Right atrium auricular region (tissue), 2 donors: ENCODE results near the gene INTU. TPM values are rescaled to one million over a fixed set of nuclear protein-coding genes. Genes with fewer than 3 reads are reported as not detected.

Experiments used
- DNase-seq: peaks from one replicate; pipeline ENCODE4 v3.0.0-alpha.2; 2019; ENCODE audit warnings: low spot score
- H3K27ac ChIP-seq, 2 donors: fragments of 200-600 bp; sonication (generic); 1 replicate in 1 of 2; 2 replicates in 1 of 2; pipeline ENCODE4 v1.5.1; 2016 to 2019
- H3K27me3 ChIP-seq, 2 donors: fragments of 200-600 bp; sonication (generic); one replicate each; pipeline versions ENCODE4 v1.5.1 to v1.6.0; 2017 to 2019
- H3K36me3 ChIP-seq: fragments of 200-600 bp; sonication (generic); one replicate; pipeline ENCODE4 v1.5.1; 2016
- H3K4me1 ChIP-seq, 2 donors: fragments of 200-600 bp; sonication (generic); one replicate each; pipeline versions ENCODE4 v1.5.1 to v1.6.0; 2017 to 2019
- H3K4me3 ChIP-seq, 2 donors: fragments of 200-600 bp; sonication (generic); 1 replicate in 1 of 2; 2 replicates in 1 of 2; pipeline ENCODE4 v1.5.1; 2017 to 2019; ENCODE audit warnings: mild to moderate bottlenecking in 1 of 2, moderate library complexity in 1 of 2
- H3K9me3 ChIP-seq, 2 donors: fragments of 200-600 bp; sonication (generic); one replicate each; pipeline ENCODE4 v1.5.1; 2019
- total RNA-seq, 2 donors: library from RNA; depleted of rRNA; stranded (reverse); fragments of >200 nt; gene quantifications; one replicate each; pipeline ENCODE4 v1.1.0, GENCODE V29; 2016
- TF ChIP-seq, protein P1 (sequence below), 2 donors: fragments of 200-600 bp; sonication (generic); IDR thresholded peaks; one replicate each; pipeline ENCODE4 v1.5.1; 2019; ENCODE audit warnings: antibody characterized with exemption in 2 of 2

INTU gene
- total RNA-seq, 2 donors from 2014 or later, result 1.8 to 4.7 TPM

DNA sequence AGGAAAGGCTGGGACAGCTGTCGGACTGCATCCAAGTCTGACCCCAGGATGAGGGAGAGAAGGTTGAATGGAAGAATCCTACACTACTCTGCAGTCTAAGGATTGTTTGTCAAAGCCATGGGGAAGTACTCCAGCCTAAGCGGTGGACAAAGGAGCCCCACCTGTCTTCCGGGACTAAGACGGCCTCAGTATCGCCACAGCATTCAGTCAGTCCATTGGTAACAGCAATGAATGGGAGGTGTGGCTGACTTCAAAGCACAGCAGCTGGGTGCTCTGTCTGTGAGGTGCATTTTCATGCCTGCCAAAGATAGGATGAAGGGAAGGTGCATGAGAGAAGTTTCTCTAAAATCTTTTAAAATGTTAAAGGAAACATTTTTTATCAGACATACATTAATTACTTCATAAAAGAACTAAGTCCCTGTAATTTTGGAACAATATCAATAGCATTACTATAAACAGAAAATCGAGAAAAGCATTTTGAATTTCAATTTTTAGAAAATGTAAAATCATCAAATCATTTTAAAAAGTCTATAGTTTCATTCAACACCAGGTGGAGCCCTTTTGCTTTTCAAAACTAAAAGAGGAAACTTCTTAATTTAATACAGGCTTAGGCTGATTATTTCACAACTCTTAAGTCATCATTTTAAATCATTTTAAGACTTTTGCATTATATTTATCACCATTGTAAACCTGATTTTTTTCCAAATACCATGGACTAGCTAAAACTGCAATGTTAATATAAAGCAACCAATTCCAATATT is 27.6 kb upstream of the INTU start:
- DNase-seq, result no peak
- Histone ChIP-seq H3K9me3 (no peaks in the 10 kb centered on the region), H3K4me3 (no peak overlapping the region), H3K27ac (no peak overlapping the region), H3K4me1 (no peaks in the 10 kb centered on the region), H3K36me3 (no peaks in the 10 kb centered on the region), H3K27me3 (no peaks in the 10 kb centered on the region)
- TF ChIP-seq, protein P1, sequence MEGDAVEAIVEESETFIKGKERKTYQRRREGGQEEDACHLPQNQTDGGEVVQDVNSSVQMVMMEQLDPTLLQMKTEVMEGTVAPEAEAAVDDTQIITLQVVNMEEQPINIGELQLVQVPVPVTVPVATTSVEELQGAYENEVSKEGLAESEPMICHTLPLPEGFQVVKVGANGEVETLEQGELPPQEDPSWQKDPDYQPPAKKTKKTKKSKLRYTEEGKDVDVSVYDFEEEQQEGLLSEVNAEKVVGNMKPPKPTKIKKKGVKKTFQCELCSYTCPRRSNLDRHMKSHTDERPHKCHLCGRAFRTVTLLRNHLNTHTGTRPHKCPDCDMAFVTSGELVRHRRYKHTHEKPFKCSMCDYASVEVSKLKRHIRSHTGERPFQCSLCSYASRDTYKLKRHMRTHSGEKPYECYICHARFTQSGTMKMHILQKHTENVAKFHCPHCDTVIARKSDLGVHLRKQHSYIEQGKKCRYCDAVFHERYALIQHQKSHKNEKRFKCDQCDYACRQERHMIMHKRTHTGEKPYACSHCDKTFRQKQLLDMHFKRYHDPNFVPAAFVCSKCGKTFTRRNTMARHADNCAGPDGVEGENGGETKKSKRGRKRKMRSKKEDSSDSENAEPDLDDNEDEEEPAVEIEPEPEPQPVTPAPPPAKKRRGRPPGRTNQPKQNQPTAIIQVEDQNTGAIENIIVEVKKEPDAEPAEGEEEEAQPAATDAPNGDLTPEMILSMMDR (IDR thresholded peaks at IDR 0.05), result peak in 1 of 2 donors; percentile 68

DNA sequence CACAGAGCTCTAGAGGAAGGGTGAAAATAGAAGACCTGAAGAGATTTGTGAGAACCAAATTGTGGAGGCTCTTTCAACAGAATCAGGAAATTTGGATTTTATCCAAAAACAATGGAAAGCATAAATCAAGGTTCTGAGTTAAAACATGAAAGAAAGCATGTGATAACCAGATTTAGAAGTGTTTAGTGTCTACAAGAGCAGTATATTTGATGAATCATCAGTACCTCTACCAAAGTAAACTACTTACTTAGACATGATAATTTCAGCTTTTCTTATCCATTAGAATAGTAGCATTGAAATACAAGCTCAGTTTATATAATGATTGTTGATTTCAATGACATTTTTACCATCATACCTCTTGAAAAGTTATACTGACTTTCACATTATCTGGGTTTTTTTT is 25.9 kb upstream of the INTU start:
- DNase-seq, result no peak
- Histone ChIP-seq H3K27ac (no peak overlapping the region), H3K4me1 (no peaks in the 10 kb centered on the region), H3K4me3 (no peak overlapping the region), H3K36me3 (no peaks in the 10 kb centered on the region), H3K9me3 (no peaks in the 10 kb centered on the region), H3K27me3 (no peaks in the 10 kb centered on the region)
- TF ChIP-seq, protein P1 (IDR thresholded peaks at IDR 0.05), result no peak

DNA sequence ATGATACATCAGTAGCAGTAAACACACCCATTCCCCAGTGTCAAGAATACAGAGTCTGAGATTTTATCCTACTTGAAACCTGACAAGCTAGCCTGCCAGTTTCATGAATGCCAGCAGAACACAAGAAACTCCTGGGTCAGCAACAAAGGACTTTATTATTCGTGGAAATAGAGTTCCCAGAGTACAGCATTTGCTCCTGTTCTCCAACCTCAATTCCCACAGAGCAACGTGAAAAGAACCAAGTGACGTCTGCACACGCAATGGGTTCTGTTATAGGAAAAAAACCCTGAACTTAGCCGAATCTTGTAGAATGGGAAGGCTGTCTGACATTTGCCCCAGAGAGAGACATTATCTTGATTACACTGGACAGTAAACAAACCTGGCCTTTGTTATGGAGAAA is 23.3 kb upstream of the INTU start:
- Histone ChIP-seq H3K27ac (no peak overlapping the region), H3K4me3 (no peak overlapping the region), H3K9me3 (no peaks in the 10 kb centered on the region), H3K27me3 (no peaks in the 10 kb centered on the region), H3K4me1 (no peaks in the 10 kb centered on the region), H3K36me3 (no peaks in the 10 kb centered on the region)
- DNase-seq, result no peak
- TF ChIP-seq, protein P1 (IDR thresholded peaks at IDR 0.05), result no peak

DNA sequence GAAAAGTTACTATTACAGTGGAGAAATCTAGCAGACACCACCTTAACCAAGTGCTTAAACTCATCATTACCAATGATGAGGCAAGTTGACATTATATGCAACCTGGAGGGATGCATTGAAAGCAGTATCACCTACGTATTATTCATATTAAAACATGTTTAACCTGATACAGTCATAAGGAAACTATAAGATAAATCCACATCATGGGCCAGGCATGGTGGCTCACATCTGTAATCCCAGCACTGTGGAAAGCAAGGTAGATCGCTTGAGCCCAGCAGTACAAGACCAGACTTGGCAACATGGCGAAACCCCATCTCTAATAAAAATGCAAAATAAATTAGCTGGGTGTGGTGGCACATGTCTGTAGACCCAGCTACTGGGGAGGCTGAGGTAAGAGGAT is 22.3 kb upstream of the INTU start:
- no peak overlapping the region for H3K4me3 ChIP-seq
- no peak for DNase-seq
- H3K9me3 ChIP-seq, result no peaks in the 10 kb centered on the region
- H3K4me1 ChIP-seq, result no peaks in the 10 kb centered on the region
- no peaks in the 10 kb centered on the region for H3K36me3 ChIP-seq
- H3K27ac ChIP-seq, result no peak overlapping the region
- no peaks in the 10 kb centered on the region for H3K27me3 ChIP-seq
- TF ChIP-seq, protein P1 (IDR thresholded peaks at IDR 0.05), result no peak

DNA sequence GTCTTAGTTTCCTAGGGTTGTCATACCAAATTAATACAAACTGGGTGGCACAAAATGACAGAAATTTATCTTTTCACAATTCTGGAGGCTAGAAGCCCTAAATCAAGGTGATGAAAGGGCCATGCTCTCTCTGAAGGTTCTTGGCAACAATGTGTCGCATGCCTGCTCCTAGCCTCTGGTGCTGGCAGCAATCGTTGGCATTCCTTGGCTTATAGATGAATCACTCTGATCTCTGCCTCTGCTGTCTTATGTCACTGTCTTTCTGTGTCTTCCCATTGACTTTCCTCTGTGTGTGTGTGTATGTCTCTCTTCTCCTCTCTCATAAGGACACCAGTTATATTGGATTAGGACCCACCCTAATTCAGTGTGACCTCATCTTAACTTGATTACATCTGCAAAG is 15.9 kb upstream of the INTU start:
- TF ChIP-seq, protein P1 (IDR thresholded peaks at IDR 0.05), result no peak
- H3K27me3 ChIP-seq, result no peaks in the 10 kb centered on the region
- no peaks in the 10 kb centered on the region for H3K4me1 ChIP-seq

DNA sequence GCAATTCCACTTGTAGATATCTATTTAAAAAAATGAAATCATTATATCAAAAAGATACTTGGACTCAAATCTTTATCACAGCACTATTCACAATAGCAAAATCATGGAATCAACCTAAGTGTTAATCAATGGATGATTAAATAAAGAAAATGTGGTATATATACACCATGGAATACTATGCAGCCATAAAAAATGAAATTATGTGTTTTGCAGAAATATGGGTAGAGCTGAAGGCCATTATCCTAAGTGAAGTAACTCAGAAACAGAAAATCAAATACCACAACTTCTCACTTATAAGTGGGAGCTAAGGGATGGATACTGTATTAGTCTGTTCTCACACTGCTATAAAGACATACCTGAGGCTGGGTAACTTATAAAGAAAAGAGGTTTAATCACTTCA is 14.3 kb upstream of the INTU start:
- no peaks in the 10 kb centered on the region for H3K36me3 ChIP-seq
- H3K9me3 ChIP-seq, result peaks cover 0 to 7% of the 10 kb centered on the region in 2 donors
- no peak overlapping the region for H3K27ac ChIP-seq
- H3K4me1 ChIP-seq, result peaks cover 0 to 11% of the 10 kb centered on the region in 2 donors
- H3K27me3 ChIP-seq, result no peaks in the 10 kb centered on the region
- no peak for DNase-seq
- no peak overlapping the region for H3K4me3 ChIP-seq
- TF ChIP-seq, protein P1 (IDR thresholded peaks at IDR 0.05), result no peak

More for the DNA sequence above, 15.9 kb upstream of the INTU start:
- H3K36me3 ChIP-seq, result no peaks in the 10 kb centered on the region
- H3K9me3 ChIP-seq, result peaks cover 0 to 7% of the 10 kb centered on the region in 2 donors
- no peak for DNase-seq
- no peak overlapping the region for H3K27ac ChIP-seq
- H3K4me3 ChIP-seq, result no peak overlapping the region
